BJ (cell line): Measurements from ENCODE around the gene RSF1. TPM values are rescaled to one million over a fixed set of nuclear protein-coding genes. Genes with fewer than 3 reads are reported as not detected.

Experiments used
- CTCF ChIA-PET: fragments of 350-600 bp; formaldehyde crosslinking; extraction: SDS; loops from one replicate; lab custom pipeline; 2021; ENCODE audit warnings: antibody characterized with exemption, inconsistent platforms; lab: Yijun Ruan, JAX
- POLR2A ChIA-PET: fragments of 300-600 bp; sonication (Branson Sonifier 250); formaldehyde crosslinking; extraction: SDS; loops from one replicate; lab custom pipeline; 2021; ENCODE audit warnings: antibody characterized with exemption; lab: Charles Lee
- DNase-seq: peaks from one replicate; pipeline ENCODE4 v3.0.0-alpha.2; 2011; ENCODE audit warnings: low read depth
- H3K27me3 ChIP-seq: 2 replicates; pipeline ENCODE4 v1.6.0; 2011; ENCODE audit warnings: low read length; ENCODE audit not compliant: control insufficient read depth, insufficient read depth
- H3K36me3 ChIP-seq: 2 replicates; pipeline ENCODE4 v1.5.1; 2011; ENCODE audit warnings: low read length; ENCODE audit not compliant: control insufficient read depth, insufficient read depth
- H3K4me3 ChIP-seq: 2 replicates; pipeline ENCODE4 v1.5.1; 2011; ENCODE audit warnings: low read depth, mild to moderate bottlenecking, control low read depth, low read length
- CTCF ChIP-seq: IDR thresholded peaks from 2 replicates; pipeline ENCODE4 v1.5.1; 2011; ENCODE audit warnings: low read depth, mild to moderate bottlenecking, control low read depth, inconsistent platforms, low read length, moderate library complexity; ENCODE audit not compliant: insufficient read depth
- polyA plus RNA-seq: library from polyadenylated mRNA; depleted of rRNA; stranded (reverse); fragments of >200 nt; gene quantifications from 2 replicates; pipeline ENCODE4 v1.2.3, GENCODE V29; 2011

The RSF1 gene
- polyA plus RNA-seq, 1 experiment: 6.0 TPM

- Histone ChIP-seq H3K4me3 (no peak overlapping the region), H3K27me3 (no peaks in the 10 kb centered on the region), H3K36me3 (peaks cover 1% of the 10 kb centered on the region; the same call in 1 of the 2 replicates)
- no peak for TF ChIP-seq CTCF
- CTCF ChIA-PET: no interaction called here
- no peak for DNase-seq
- POLR2A ChIA-PET: no interaction called here
Observed at GRCh38 chr11:77770629-77771028, 49.9 kb downstream of the RSF1 start.

- H3K4me3 ChIP-seq: no peak overlapping the region
- no peak for DNase-seq
- no peaks in the 10 kb centered on the region for H3K27me3 ChIP-seq
- ChIA-PET POLR2A (no interaction called here), CTCF (interaction anchor here (1.1 to 1.3 kb wide), 2 partner anchors 13 to 15 kb away, joined by 3 to 5 read pairs; no protein-coding TSS in a partner anchor)
- peaks cover 4% of the 10 kb centered on the region; the same call in 1 of the 2 replicates for H3K36me3 ChIP-seq
- TF ChIP-seq CTCF: no peak
Observed at GRCh38 chr11:77762426-77762825, 58.1 kb downstream of the RSF1 start.

GRCh38 chr11:77761491-77761890 lies 59.0 kb downstream of the RSF1 start:
- Histone ChIP-seq H3K36me3 (peaks cover 4% of the 10 kb centered on the region; the same call in 1 of the 2 replicates), H3K4me3 (no peak overlapping the region), H3K27me3 (no peaks in the 10 kb centered on the region)
- CTCF ChIA-PET: interaction anchor here (1.1 kb wide), 1 partner anchor 14 kb away, joined by 3 read pairs; no protein-coding TSS in a partner anchor
- no peak for DNase-seq
- TF ChIP-seq CTCF: no peak
- POLR2A ChIA-PET: no interaction called here

- ChIA-PET CTCF (no interaction called here), POLR2A (no interaction called here)
- Histone ChIP-seq H3K27me3 (no peaks in the 10 kb centered on the region), H3K36me3 (peaks cover 2% of the 10 kb centered on the region), H3K4me3 (no peak overlapping the region)
- no peak for DNase-seq
- no peak for TF ChIP-seq CTCF
Observed at GRCh38 chr11:77758331-77758730, 62.2 kb downstream of the RSF1 start.

GRCh38 chr11:77753230-77753629 lies 67.3 kb downstream of the RSF1 start:
- Histone ChIP-seq H3K4me3 (no peak overlapping the region), H3K27me3 (no peaks in the 10 kb centered on the region), H3K36me3 (peaks cover 2% of the 10 kb centered on the region)
- ChIA-PET CTCF (no interaction called here), POLR2A (no interaction called here)
- TF ChIP-seq CTCF: no peak
- no peak for DNase-seq
